Small intestine (tissue), 7 donors: ENCODE results near the gene UNC13C. TPM values are rescaled to one million over a fixed set of nuclear protein-coding genes. Genes with fewer than 3 reads are reported as not detected.
A peak's percentile ranks its signal among the peaks of the same experiment; 100 is the strongest.

Source experiments
- DNase-seq, 2 donors: peaks; one replicate each; pipeline versions ENCODE4 v3.0.0 to v3.0.0-alpha.2; 2013
- FAIRE-seq: peaks from 2 replicates; lab custom pipeline; 2012; peaks lifted over from hg19 to GRCh38; lab: Jason Lieb, UNC
- H3K27ac ChIP-seq, 3 donors: one replicate each; pipeline ENCODE4 v1.5.1; 2013; ENCODE audit warnings: low read length in 2 of 3, mild to moderate bottlenecking in 2 of 3, control low read depth in 1 of 3, inconsistent platforms in 1 of 3, low read depth in 1 of 3, moderate library complexity in 1 of 3
- H3K27me3 ChIP-seq, 3 donors: one replicate each; pipeline ENCODE4 v1.6.1; 2013; ENCODE audit warnings: low read length in 3 of 3, inconsistent platforms in 1 of 3; ENCODE audit not compliant: control insufficient read depth in 3 of 3, insufficient read depth in 3 of 3
- H3K36me3 ChIP-seq, 3 donors: one replicate each; pipeline ENCODE4 v1.6.1; 2013; ENCODE audit warnings: low read length in 3 of 3, inconsistent platforms in 1 of 3, low read depth in 1 of 3, mild to moderate bottlenecking in 1 of 3, moderate library complexity in 1 of 3; ENCODE audit not compliant: control insufficient read depth in 3 of 3, insufficient read depth in 2 of 3
- H3K4me1 ChIP-seq, 3 donors: one replicate each; pipeline ENCODE4 v1.6.1; 2013; ENCODE audit warnings: low read length in 2 of 3, inconsistent platforms in 1 of 3, low read depth in 1 of 3, mild to moderate bottlenecking in 1 of 3, moderate library complexity in 1 of 3; ENCODE audit not compliant: control insufficient read depth in 3 of 3, insufficient read depth in 2 of 3
- H3K4me3 ChIP-seq, 3 donors: one replicate each; pipeline ENCODE4 v1.5.1; 2013; ENCODE audit warnings: low read length in 3 of 3, control low read depth in 1 of 3, inconsistent platforms in 1 of 3, low read depth in 1 of 3, mild to moderate bottlenecking in 1 of 3, moderate library complexity in 1 of 3
- H3K9me3 ChIP-seq, 2 donors: one replicate each; pipeline ENCODE4 v1.6.1; 2013; ENCODE audit warnings: low read depth in 1 of 2, low read length in 1 of 2; ENCODE audit not compliant: control insufficient read depth in 2 of 2, insufficient read depth in 1 of 2
- WGBS, 3 donors: extraction: QIAGEN DNeasy Blood & Tissue Kit; methylation state at CpG; one replicate each; pipeline ENCODE4 v1.1.7; 2013; 5-methylcytosine and 5-hydroxymethylcytosine counted together
- polyA plus RNA-seq, 4 donors: library from polyadenylated mRNA; stranded (reverse) in 3 of 4; unstranded in 1 of 4; fragments of 200-250 nt in 3 of 4; fragments of 120-200 nt in 1 of 4; gene quantifications; one replicate each; pipeline versions ENCODE4 v1.2.1 to v1.2.3, GENCODE V29; 2013
- donor health status: healthy with polysubstance abuse.
- donor health status: control.
- donor health status: control.
- donor health status: Bipolar disorder and iron deficiency.
- donor health status: healthy.

Gene UNC13C
- polyA plus RNA-seq, 4 donors, result under 0.01 to 0.75 TPM; not detected in 2

GRCh38 chr15:54082836-54083492, 104.7 kb downstream of the UNC13C start:
- peaks cover 0 to 2% of the 10 kb centered on the region in 2 donors for H3K9me3 ChIP-seq
- H3K4me1 ChIP-seq, result no peaks in the 10 kb centered on the region
- H3K36me3 ChIP-seq, result no peaks in the 10 kb centered on the region
- no peaks in the 10 kb centered on the region for H3K27me3 ChIP-seq
- H3K4me3 ChIP-seq, result no peak overlapping the region
- DNase-seq (peak in 1 of 2 donors; percentile 19), FAIRE-seq (no peak)
- WGBS, 3 donors, result 32 to 39% (median 34%) methylated on average over 7 of the region's 7 CpGs
- no peak overlapping the region for H3K27ac ChIP-seq

GRCh38 chr15:54083501-54083900, 105.3 kb downstream of the UNC13C start:
- H3K4me1 ChIP-seq, result no peaks in the 10 kb centered on the region
- H3K4me3 ChIP-seq, result no peak overlapping the region
- peaks cover 0 to 2% of the 10 kb centered on the region in 2 donors for H3K9me3 ChIP-seq
- no peaks in the 10 kb centered on the region for H3K27me3 ChIP-seq
- no peak for FAIRE-seq
- H3K36me3 ChIP-seq, result no peaks in the 10 kb centered on the region
- DNase-seq, result no peak
- 67 to 91% (median 70%) methylated on average over 4 of the region's 4 CpGs for WGBS, 3 donors
- no peak overlapping the region for H3K27ac ChIP-seq

GRCh38 chr15:54083991-54084390, 105.8 kb downstream of the UNC13C start:
- Histone ChIP-seq H3K27me3 (no peaks in the 10 kb centered on the region), H3K4me1 (no peaks in the 10 kb centered on the region), H3K9me3 (peaks cover 0 to 2% of the 10 kb centered on the region in 2 donors), H3K36me3 (no peaks in the 10 kb centered on the region), H3K4me3 (no peak overlapping the region), H3K27ac (no peak overlapping the region)
- WGBS, 3 donors, result 78 to 80% (median 80%) methylated on average over 7 of the region's 7 CpGs
- no peak for FAIRE-seq
- no peak for DNase-seq

- Histone ChIP-seq H3K27me3 (no peaks in the 10 kb centered on the region), H3K4me3 (no peak overlapping the region), H3K4me1 (no peaks in the 10 kb centered on the region), H3K36me3 (no peaks in the 10 kb centered on the region), H3K9me3 (no peaks in the 10 kb centered on the region), H3K27ac (no peak overlapping the region)
- WGBS, 3 donors, result 77 to 86% (median 83%) methylated on average over 2 of the region's 2 CpGs
- FAIRE-seq (no peak), DNase-seq (no peak)
Observed at GRCh38 chr15:54088837-54089236, 110.6 kb downstream of the UNC13C start.

GRCh38 chr15:54089776-54090175, 111.5 kb downstream of the UNC13C start:
- no peak for DNase-seq
- Histone ChIP-seq H3K27me3 (no peaks in the 10 kb centered on the region), H3K9me3 (no peaks in the 10 kb centered on the region), H3K36me3 (no peaks in the 10 kb centered on the region), H3K4me1 (no peaks in the 10 kb centered on the region), H3K4me3 (no peak overlapping the region), H3K27ac (no peak overlapping the region)
- 76 to 89% (median 84%) methylated on average over 3 of the region's 3 CpGs for WGBS, 3 donors
- FAIRE-seq, result no peak

GRCh38 chr15:54091651-54092050, 113.4 kb downstream of the UNC13C start:
- H3K27me3 ChIP-seq, result no peaks in the 10 kb centered on the region
- FAIRE-seq (no peak), DNase-seq (no peak)
- no peaks in the 10 kb centered on the region for H3K4me1 ChIP-seq
- WGBS, 3 donors, result 65 to 70% (median 66%) methylated on average over 2 of the region's 2 CpGs
- H3K9me3 ChIP-seq, result no peaks in the 10 kb centered on the region
- H3K27ac ChIP-seq, result no peak overlapping the region
- no peaks in the 10 kb centered on the region for H3K36me3 ChIP-seq
- H3K4me3 ChIP-seq, result no peak overlapping the region

GRCh38 chr15:54094661-54095060, 116.4 kb downstream of the UNC13C start:
- FAIRE-seq (no peak), DNase-seq (no peak)
- H3K27me3 ChIP-seq, result no peaks in the 10 kb centered on the region
- no peak overlapping the region for H3K27ac ChIP-seq
- H3K36me3 ChIP-seq, result no peaks in the 10 kb centered on the region
- H3K4me1 ChIP-seq, result no peaks in the 10 kb centered on the region
- no peak overlapping the region for H3K4me3 ChIP-seq
- 67 to 81% (median 69%) methylated on average over 1 of the region's 1 CpG for WGBS, 3 donors
- H3K9me3 ChIP-seq, result no peaks in the 10 kb centered on the region

- Histone ChIP-seq H3K9me3 (no peaks in the 10 kb centered on the region), H3K27me3 (no peaks in the 10 kb centered on the region), H3K36me3 (no peaks in the 10 kb centered on the region), H3K4me3 (no peak overlapping the region), H3K4me1 (no peaks in the 10 kb centered on the region), H3K27ac (no peak overlapping the region)
- no peak for FAIRE-seq
- no peak for DNase-seq
Observed at GRCh38 chr15:54097019-54097418, 118.8 kb downstream of the UNC13C start.

- DNase-seq (no peak), FAIRE-seq (no peak)
- WGBS, 3 donors, result 33 to 51% (median 46%) methylated on average over 1 of the region's 1 CpG
- H3K27ac ChIP-seq, result no peak overlapping the region
- H3K4me1 ChIP-seq, result no peaks in the 10 kb centered on the region
- no peaks in the 10 kb centered on the region for H3K27me3 ChIP-seq
- no peaks in the 10 kb centered on the region for H3K36me3 ChIP-seq
- H3K4me3 ChIP-seq, result no peak overlapping the region
- H3K9me3 ChIP-seq, result no peaks in the 10 kb centered on the region
Observed at GRCh38 chr15:54099010-54099409, 120.8 kb downstream of the UNC13C start.
